ENCODE data around the gene DPYSL5.
"Not testable (repeated sequence)": the region's sequence is repeated elsewhere in the genome, so short reads cannot be mapped to it uniquely, and the experiment has no call there.

The DPYSL5 gene

DNA sequence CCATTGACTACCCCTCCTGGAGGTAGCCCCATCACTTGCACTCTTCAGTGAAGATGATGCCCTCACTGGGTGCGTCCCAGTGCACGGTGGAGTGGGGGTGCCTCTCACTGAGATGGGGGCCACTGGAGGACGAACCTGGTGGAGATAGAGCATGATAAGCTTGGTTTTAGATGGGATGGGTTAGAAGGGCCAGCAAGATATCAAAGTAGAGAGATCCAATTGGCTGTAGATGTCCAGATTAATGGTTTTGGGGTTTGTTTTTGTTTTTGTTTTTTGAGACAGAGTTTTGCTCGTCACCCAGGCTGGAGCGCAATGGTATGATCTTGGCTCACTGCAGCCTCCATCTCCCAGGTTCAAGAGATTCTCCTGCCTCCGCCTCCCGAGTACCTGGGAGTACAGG lies 28.3 kb downstream of the DPYSL5 start:
- DNase-seq: no peak

DNA sequence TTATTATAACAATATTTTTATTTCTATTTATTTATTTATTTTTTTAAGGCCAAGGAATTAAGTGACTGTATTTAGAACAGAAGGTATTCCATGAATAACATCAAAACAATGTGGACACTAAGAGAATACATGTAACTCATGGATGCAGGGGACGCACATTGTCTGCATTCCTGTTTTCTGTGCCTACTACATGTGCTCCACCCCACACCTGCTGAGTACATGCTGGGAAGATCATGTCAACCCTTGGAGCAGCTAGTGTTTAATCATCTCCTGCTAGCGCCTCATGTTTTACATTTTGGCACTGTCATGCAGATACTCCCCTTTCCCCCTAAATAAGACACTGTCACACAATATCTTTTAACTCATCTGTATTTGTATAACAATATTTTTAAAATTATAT lies 29.3 kb downstream of the DPYSL5 start:
- DNase-seq: no peak

GRCh38 chr2:26880161-26880560 lies 32.2 kb downstream of the DPYSL5 start:
- no peak for DNase-seq

- DNase-seq: no peak
These were observed 33.0 kb downstream of the DPYSL5 start for GRCh38 chr2:26880910-26881435.

DNA sequence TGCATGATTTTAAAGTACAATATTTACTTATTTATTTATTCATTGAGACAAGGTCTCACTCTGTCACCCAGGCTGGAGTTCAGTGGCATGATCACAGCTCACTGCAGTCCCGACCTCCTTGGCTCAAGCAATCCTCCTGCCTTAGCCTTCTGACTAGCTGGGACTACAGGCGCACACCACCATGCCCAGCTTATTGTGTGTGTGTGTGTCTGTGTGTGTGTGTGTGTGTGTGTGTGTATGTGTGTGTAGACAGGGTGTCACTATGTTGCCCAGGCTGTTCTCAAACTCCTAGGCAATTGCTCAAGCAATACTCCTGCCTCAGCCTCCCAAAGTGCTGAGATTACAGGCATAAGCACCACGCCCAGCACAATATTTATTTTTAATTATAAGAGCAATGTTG lies 34.3 kb downstream of the DPYSL5 start:
- DNase-seq: not testable (repeated sequence)

DNA sequence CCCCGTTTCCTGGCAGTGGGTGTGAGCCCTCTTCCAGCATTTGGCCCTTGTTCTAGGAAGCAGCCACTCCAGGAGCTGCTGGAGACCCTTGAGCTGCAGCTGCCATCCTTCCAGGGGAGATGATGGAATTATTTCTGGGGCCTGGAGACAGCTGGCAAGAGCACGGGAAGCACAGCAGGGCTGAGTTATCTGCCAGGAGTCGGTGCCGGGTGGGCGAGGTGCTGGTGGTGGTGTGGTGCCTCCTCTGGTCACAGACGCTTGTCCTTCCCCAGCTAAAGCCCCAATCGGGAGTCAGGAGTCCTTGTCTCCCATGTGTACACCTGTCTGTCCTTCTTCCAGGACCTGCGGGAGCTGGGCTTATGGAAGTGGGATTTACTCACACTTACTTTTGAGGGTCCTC lies 36.0 kb downstream of the DPYSL5 start:
- DNase-seq: no peak

GRCh38 chr2:26884486-26884885 lies 36.6 kb downstream of the DPYSL5 start:
- no peak for DNase-seq

DNA sequence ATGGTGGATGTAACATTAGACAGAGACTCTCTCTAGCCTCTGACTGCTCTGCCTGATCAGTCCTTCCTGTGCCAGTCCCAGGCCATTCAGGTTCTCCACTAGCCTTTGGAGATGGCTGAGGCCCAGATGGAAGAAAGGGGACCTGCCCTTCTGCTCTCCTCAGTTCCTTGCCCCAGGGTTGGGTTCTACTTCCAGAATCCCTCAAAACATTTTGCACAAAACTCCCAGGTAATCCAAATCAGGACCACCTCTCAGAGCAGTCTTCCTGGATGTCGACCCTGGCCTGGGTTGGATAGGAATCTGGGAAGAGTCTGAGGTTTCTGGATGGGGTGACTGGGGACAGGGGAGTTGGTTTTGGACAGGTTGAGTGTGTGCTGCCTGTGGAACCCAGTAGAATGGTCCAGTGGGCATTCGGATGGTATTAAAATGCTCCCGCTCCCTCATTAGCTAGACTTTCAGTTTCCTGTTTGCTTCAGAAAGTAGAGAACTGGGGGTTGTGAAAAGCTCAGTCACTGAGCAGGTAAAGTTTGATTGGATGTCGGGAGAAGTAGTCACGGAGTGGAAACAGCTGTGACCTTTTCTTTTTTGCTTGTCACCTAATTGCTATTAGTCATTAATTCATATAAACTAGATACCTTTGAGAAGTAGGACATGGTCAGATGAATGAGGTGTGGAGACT lies 37.9 kb downstream of the DPYSL5 start:
- DNase-seq: no peak

GRCh38 chr2:26886736-26887135 lies 38.8 kb downstream of the DPYSL5 start:
- DNase-seq: no peak

DNA sequence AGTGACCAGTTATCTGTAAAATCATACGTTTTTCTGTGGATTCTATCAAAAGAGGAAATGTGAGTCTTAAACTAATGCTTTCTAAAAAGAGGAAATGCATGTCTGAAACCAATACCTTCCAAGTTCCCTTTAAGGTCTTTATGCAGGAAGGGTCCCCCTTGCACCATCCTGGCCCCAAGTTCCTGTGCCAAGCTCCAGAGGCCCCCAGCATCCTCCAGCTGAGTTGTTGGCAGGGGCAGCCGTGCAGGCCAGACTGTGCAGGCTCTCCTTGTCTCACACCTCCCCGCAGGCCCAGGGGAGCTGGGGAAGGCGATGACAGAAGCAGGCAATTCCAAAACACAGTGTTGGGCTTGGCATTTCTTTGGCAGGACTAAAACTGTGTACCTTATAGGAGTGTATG lies 39.2 kb downstream of the DPYSL5 start:
- no peak for DNase-seq

- no peak for DNase-seq
These were observed 41.9 kb downstream of the DPYSL5 start for GRCh38 chr2:26889796-26890195.

- DNase-seq: no peak
These were observed 42.5 kb downstream of the DPYSL5 start for GRCh38 chr2:26890341-26891000.

GRCh38 chr2:26892133-26892532 lies 44.2 kb downstream of the DPYSL5 start:
- no peak for DNase-seq

DNA sequence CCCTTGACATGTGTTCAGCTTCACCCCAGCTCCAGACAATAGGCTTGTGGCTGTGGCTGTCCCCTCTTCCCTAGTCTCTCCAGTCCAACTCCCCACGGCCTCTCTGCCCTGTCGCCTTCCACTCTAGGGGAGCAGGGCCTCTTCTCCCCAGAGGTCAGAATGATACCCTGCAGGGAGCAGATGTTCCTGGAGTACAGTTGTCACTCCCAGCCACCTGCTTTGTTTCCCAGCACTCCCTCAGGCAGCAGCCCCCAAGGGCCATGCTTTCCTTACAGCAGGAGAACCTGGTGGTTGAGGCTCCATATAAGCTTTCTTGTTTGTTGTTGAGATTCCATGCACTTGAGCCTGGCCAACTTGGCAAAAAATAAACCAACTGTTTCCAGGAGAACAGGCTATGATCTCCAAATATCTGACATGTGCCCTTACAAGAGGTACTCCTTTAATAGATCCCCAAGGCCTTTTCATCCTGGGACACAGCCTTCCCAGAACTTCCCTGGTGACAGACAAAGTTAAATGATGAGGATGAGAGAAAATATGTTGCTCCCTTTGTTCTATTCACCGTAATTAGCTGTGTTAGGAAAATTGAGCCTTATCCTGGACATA lies 45.1 kb downstream of the DPYSL5 start:
- DNase-seq: no peak

- no peak for DNase-seq
These were observed 46.2 kb downstream of the DPYSL5 start for GRCh38 chr2:26894136-26894535.

GRCh38 chr2:26897807-26898479 lies 50.0 kb downstream of the DPYSL5 start:
- no peak for DNase-seq

GRCh38 chr2:26898480-26899078 lies 50.6 kb downstream of the DPYSL5 start:
- no peak for DNase-seq

- no peak for DNase-seq
These were observed 51.7 kb downstream of the DPYSL5 start for GRCh38 chr2:26899500-26900164.

DNA sequence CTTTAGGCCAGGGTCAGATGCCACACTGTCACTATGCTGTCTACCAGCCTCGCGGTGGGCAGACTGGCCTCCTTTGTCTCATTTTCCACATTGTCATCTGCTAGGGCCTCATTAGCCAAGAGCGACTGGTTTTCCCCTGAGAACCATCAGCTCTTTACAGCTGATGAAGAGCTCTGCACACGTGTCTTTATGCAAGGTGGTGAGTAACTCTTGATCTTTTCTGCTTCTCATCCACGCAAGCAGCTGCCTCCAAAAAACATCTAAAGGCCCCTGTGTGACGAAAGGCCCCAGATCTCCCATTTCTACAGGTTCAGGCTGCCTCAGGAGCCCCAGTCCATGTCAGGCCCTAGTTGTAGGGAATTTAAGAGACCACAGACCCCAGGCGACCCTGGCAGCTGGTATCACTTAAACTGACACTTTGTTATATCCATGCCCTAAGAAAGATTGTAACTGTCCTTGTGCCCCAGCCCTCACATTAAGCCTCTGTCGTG lies 52.9 kb downstream of the DPYSL5 start:
- DNase-seq: no peak

- DNase-seq: no peak
These were observed 53.6 kb downstream of the DPYSL5 start for GRCh38 chr2:26901326-26902183.

DNA sequence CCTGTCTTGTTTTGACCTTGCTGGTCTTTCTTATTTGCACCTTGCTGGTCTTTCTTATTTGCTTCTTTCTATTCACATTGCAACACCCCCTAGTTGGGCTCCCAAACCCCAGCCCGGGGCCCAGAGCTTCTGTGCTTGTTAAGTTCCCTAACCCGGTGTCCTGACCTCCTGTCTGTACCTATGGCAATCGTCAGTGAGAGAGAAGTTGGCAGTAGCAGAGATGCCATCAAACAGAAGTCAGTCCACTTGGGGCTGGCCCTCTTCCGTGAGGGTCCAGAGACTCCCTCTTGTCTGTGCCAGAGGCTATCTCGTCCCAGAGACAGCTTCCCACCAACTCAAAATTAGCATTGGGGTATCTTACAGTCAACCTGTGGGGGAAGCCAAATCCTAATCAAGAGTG lies 55.7 kb downstream of the DPYSL5 start:
- DNase-seq: no peak

All from CD4-positive, alpha-beta T cell treated with Interleukin-17A for 1 hour (primary cell).